C4-2B (cell line): ENCODE results near the gene FAM181B.

Experiments used
- H3K27ac ChIP-seq: fragments of 450-650 bp; 2 replicates; pipeline ENCODE4 v1.5.1; 2017
- ZFX ChIP-seq: fragments of 450-650 bp; IDR thresholded peaks from 2 replicates; pipeline ENCODE4 v1.6.1; 2017
- TF ChIP-seq, protein P1 (sequence below): fragments of 450-650 bp; conservative IDR thresholded peaks from 2 replicates; pipeline ENCODE4 v1.5.1; 2017; ENCODE audit warnings: mild to moderate bottlenecking

Gene FAM181B

DNA sequence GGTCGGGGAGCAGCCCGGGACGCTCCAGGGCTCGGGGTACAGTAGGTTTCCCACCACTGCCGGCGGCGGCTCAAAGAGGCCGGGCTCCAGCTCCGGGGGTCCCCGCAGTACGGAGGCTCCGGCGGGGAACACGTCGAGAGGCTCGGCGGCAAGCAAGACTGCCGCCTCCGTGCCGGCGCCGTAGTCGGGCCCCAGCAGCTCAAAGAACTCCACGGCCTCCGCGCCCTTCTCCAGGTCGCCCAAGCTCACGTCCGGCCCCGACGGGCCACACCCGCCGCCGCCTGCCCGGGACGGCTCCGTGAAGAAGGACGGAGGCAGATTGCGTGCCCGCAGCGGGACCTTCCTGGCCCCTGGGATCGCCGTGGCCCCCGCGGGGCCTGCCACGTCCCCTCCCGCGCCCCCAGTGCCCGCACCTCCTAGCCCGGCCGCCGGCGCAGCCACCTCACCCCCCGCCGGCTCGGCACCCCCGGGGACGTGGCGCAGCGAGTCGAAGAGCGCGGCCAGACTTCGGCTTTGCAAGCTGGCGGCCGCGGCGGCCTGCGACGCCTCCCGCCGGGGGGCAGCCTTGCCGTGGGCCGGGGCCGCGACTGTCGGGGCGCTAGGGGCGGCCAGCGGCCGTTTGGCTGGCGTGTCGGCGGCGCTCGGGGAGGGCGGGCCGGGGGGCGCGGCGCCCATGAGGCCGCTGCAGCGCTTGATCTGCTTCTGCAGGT, 775 bp downstream of the FAM181B start:
- TF ChIP-seq ZFX = no peak
- TF ChIP-seq, protein P1, sequence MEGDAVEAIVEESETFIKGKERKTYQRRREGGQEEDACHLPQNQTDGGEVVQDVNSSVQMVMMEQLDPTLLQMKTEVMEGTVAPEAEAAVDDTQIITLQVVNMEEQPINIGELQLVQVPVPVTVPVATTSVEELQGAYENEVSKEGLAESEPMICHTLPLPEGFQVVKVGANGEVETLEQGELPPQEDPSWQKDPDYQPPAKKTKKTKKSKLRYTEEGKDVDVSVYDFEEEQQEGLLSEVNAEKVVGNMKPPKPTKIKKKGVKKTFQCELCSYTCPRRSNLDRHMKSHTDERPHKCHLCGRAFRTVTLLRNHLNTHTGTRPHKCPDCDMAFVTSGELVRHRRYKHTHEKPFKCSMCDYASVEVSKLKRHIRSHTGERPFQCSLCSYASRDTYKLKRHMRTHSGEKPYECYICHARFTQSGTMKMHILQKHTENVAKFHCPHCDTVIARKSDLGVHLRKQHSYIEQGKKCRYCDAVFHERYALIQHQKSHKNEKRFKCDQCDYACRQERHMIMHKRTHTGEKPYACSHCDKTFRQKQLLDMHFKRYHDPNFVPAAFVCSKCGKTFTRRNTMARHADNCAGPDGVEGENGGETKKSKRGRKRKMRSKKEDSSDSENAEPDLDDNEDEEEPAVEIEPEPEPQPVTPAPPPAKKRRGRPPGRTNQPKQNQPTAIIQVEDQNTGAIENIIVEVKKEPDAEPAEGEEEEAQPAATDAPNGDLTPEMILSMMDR = 0 out of 2 replicates have a peak, but pooled peaks have one; percentile 15
- no peak overlapping the region for H3K27ac ChIP-seq

DNA sequence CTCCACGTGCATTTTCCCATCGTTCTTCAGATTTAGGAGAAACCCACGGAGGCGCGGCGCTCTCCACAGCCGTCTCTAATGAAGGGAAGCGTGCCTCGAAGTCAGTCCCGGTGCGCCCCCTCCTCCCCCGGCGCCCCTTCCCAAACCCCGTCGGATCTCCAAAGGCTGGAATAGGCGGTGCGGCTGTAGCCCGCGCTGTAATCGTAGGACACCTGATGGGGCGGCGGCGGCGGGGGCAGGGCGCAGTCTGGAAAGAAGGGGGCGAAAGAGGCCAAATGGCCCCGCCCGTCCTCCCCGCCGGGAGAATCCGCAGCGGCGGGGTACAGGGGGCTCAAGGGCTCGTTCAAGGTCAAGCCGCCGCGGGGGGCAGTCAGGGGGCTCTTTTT, 1.3 kb downstream of the FAM181B start:
- no peak overlapping the region for H3K27ac ChIP-seq
- TF ChIP-seq, protein P1 = no peak
- no peak for TF ChIP-seq ZFX

DNA sequence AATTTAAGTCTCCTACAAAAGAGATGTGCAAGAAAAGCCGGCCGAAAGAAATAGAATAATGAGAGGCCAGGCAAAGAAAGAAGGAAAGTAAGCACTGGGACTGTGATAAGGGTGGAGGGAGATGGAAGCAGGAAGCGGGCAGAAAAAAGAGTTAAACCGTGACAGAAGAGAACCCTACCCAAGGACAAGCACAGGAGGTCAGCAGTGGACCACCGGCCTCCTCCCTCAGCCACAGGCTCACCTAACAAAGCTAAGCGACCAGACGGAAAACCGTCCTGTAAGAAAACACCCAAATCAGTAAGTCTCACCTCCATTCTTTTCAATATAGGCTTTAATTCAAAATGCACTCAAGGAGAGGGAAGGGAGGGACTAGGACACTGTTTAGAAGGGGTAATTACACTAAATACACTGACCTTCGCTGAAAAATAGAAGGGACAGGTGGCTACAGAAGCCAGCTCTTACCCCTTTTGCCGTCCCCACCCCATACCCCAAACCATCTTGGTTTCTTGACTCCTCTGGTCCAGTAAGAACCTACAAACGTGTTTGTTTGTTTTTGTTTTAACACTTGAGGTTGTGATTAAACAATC, 1.9 kb downstream of the FAM181B start:
- no peak for TF ChIP-seq ZFX
- TF ChIP-seq, protein P1 = no peak
- H3K27ac ChIP-seq = no peak overlapping the region

DNA sequence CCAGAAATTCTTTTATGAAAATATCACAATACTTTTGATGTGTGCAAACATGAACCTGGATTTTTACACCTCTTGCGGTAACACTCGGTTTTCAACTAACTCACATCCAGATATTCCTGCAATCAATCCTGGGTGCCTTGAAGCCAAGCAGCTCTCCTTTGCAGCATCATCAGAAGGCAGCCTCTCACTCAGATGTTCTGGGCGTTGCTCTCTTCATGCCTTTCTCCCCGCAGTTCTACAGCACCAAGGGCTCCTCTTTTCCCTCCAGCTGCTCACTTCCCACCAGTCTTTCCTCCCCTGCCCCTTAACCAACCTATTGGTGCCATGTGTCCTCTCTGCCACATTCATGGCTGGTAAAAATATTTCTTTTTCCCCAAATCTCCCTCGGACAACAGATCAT, 2.9 kb downstream of the FAM181B start:
- H3K27ac ChIP-seq = no peak overlapping the region
- no peak for TF ChIP-seq ZFX
- TF ChIP-seq, protein P1 = no peak

DNA sequence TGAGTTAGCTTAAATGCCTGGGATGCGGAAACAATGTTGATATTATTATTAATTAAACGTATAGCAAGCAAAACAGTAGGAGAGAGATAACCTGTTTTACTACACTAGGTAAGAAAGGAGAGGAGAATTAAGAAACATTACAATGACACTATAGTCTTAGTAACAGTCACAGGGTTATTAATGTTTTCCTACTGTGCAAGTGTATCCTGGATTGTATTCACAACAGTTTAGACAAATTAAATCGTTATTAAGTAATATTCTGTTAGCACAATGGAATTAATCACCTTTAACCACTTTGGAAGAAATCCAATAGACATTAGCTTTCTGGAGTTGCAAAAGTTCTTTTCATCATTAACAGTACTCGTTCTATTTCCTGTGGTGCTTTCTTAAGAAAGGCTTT, 3.4 kb downstream of the FAM181B start:
- no peak overlapping the region for H3K27ac ChIP-seq
- no peak for TF ChIP-seq ZFX
- TF ChIP-seq, protein P1 = no peak

DNA sequence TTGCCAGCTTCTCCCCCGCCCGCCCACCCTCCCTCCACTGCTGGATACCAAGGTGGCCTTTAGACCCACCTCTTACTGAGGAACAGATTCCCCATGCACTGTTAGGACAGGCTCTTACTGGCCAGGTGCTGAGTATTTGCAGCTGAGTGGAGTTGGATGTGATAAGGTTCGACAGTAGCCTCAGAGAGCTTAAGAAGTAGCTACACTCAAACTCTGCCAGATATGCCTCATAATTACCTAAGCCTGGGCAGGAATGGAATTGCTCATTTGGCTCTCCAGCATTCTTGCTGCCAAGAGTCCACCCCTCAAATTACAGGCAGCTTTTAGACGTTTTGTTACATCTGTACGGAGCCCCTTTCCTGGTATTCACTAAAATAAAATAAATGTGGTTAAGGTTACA, 9.6 kb downstream of the FAM181B start:
- no peak overlapping the region for H3K27ac ChIP-seq
- no peak for TF ChIP-seq ZFX
- TF ChIP-seq, protein P1 = no peak

DNA sequence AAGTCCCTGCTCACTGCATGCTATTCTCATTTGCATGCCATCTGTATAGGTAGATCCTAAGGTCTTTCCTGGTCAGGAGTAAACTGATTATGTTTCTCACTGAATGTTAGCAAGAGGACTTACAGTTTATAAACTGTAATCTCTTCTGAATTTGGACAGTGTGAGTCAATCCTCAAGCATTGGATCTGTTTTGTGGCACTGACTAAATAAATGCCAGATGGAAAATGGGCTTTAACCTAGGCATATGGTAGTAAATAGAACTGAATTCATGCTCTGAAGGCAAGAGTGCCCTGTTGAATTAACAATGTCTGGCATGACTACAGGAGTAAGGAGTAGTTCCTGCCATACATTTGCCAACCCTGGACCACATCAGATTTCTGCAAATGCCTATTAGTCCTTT, 11.4 kb downstream of the FAM181B start:
- no peak overlapping the region for H3K27ac ChIP-seq
- no peak for TF ChIP-seq ZFX
- TF ChIP-seq, protein P1 = no peak
